Measurements from ENCODE around the gene GJB1. TPM values are rescaled to one million over a fixed set of nuclear protein-coding genes. Genes with fewer than 3 reads are reported as not detected.

Gene GJB1
- total RNA-seq, 2 experiments from 2014 or later: not detected

- intact Hi-C loops (cut with micrococcal nuclease; ENCODE audit: unreplicated experiment): loop anchor here (5.0 kb wide), 1 partner anchor 54 kb away; the partner anchor contains the start of gene ZMYM3
- DNase-seq (ENCODE audit: low spot score): peak; percentile 72
- ChIA-PET POLR2A (interaction anchor here (0.6 to 3.4 kb wide), 12 partner anchors 16 to 334 kb away, joined by 3 to 46 read pairs (median 3); partner anchors contain the start of genes NONO, SNX12, TAF1 and ZMYM3), CTCF (ENCODE audit: unreplicated experiment) (interaction anchor here (0.7 to 1.2 kb wide), 2 partner anchors 16 to 18 kb away, joined by 4 read pairs; no protein-coding TSS in a partner anchor)
- Histone ChIP-seq H3K36me3 (ENCODE audit: insufficient read depth, low read length) (no peaks in the 10 kb centered on the region), H3K4me3 (ENCODE audit: low read depth, low read length, poor library complexity, severe bottlenecking) (peak overlapping the region; percentile 93), H3K27ac (ENCODE audit: low read depth, low read length, poor library complexity, severe bottlenecking) (peak overlapping the region; percentile 80), H3K9me3 (ENCODE audit: low read length) (no peaks in the 10 kb centered on the region), H3K79me2 (ENCODE audit: insufficient read depth, low read depth, low read length) (peaks cover 24% of the 10 kb centered on the region; the same call in 1 of the 2 replicates), H4K20me1 (ENCODE audit: insufficient read depth, low read length) (no peaks in the 10 kb centered on the region), H2AFZ (ENCODE audit: low read length) (peak overlapping the region; percentile 87), H3K4me2 (ENCODE audit: low read length) (peak overlapping the region; percentile 83), H3K9me2 (ENCODE audit: insufficient read depth, low read length) (no peaks in the 10 kb centered on the region), H3K4me1 (ENCODE audit: insufficient read depth, low read length, poor library complexity, severe bottlenecking) (peaks cover 24% of the 10 kb centered on the region)
- TF ChIP-seq EZH2phosphoT487 (IDR thresholded peaks at IDR 0.05; ENCODE audit: borderline replicate concordance, low read depth, low read length) (no peak), CTCF (conservative IDR thresholded peaks at IDR 0.05; ENCODE audit: low read length) (no peak)
- no TSS peak for BruUV-seq (replicated peaks)
Observed at GRCh38 chrX:71198066-71198465, 25.0 kb upstream of the GJB1 start.

- Histone ChIP-seq H3K9me2 (ENCODE audit: insufficient read depth, low read length) (no peaks in the 10 kb centered on the region), H3K4me1 (ENCODE audit: insufficient read depth, low read length, poor library complexity, severe bottlenecking) (peaks cover 24% of the 10 kb centered on the region), H3K4me2 (ENCODE audit: low read length) (no peak overlapping the region), H4K20me1 (ENCODE audit: insufficient read depth, low read length) (no peaks in the 10 kb centered on the region), H3K27ac (ENCODE audit: low read depth, low read length, poor library complexity, severe bottlenecking) (no peak overlapping the region), H3K4me3 (ENCODE audit: low read depth, low read length, poor library complexity, severe bottlenecking) (no peak overlapping the region), H2AFZ (ENCODE audit: low read length) (peak overlapping the region; percentile 41; the same call in 1 of the 2 replicates), H3K36me3 (ENCODE audit: insufficient read depth, low read length) (no peaks in the 10 kb centered on the region), H3K9me3 (ENCODE audit: low read length) (no peaks in the 10 kb centered on the region), H3K79me2 (ENCODE audit: insufficient read depth, low read depth, low read length) (peaks cover 24% of the 10 kb centered on the region; the same call in 1 of the 2 replicates)
- ChIA-PET CTCF (ENCODE audit: unreplicated experiment) (interaction anchor here (0.7 kb wide), 1 partner anchor 16 kb away, joined by 3 read pairs; no protein-coding TSS in a partner anchor), POLR2A (interaction anchor here (0.6 to 3.4 kb wide), 3 partner anchors 17 to 81 kb away, joined by 3 to 46 read pairs (median 5); partner anchors contain the start of gene MED12)
- BruUV-seq (replicated peaks): no TSS peak
- DNase-seq (ENCODE audit: low spot score): no peak
- TF ChIP-seq CTCF (conservative IDR thresholded peaks at IDR 0.05; ENCODE audit: low read length) (no peak), EZH2phosphoT487 (IDR thresholded peaks at IDR 0.05; ENCODE audit: borderline replicate concordance, low read depth, low read length) (no peak)
- intact Hi-C loops (cut with micrococcal nuclease; ENCODE audit: unreplicated experiment): loop anchor here (5.0 kb wide), 1 partner anchor 53 kb away; the partner anchor contains the start of gene ZMYM3
Observed at GRCh38 chrX:71199252-71200008, 23.6 kb upstream of the GJB1 start.

- Histone ChIP-seq H3K4me1 (ENCODE audit: insufficient read depth, low read length, poor library complexity, severe bottlenecking) (no peaks in the 10 kb centered on the region), H4K20me1 (ENCODE audit: insufficient read depth, low read length) (no peaks in the 10 kb centered on the region), H3K9me2 (ENCODE audit: insufficient read depth, low read length) (no peaks in the 10 kb centered on the region), H3K4me2 (ENCODE audit: low read length) (no peak overlapping the region), H3K9me3 (ENCODE audit: low read length) (no peaks in the 10 kb centered on the region), H2AFZ (ENCODE audit: low read length) (no peak overlapping the region), H3K79me2 (ENCODE audit: insufficient read depth, low read depth, low read length) (no peaks in the 10 kb centered on the region), H3K4me3 (ENCODE audit: low read depth, low read length, poor library complexity, severe bottlenecking) (no peak overlapping the region), H3K27ac (ENCODE audit: low read depth, low read length, poor library complexity, severe bottlenecking) (no peak overlapping the region), H3K36me3 (ENCODE audit: insufficient read depth, low read length) (no peaks in the 10 kb centered on the region)
- ChIA-PET CTCF (ENCODE audit: unreplicated experiment) (no interaction called here), POLR2A (no interaction called here)
- DNase-seq (ENCODE audit: low spot score): no peak
- intact Hi-C loops (cut with micrococcal nuclease; ENCODE audit: unreplicated experiment): no loop called here
- TF ChIP-seq EZH2phosphoT487 (IDR thresholded peaks at IDR 0.05; ENCODE audit: borderline replicate concordance, low read depth, low read length) (no peak), CTCF (conservative IDR thresholded peaks at IDR 0.05; ENCODE audit: low read length) (no peak)
- no TSS peak for BruUV-seq (replicated peaks)
Observed at GRCh38 chrX:71210816-71211215, 12.2 kb upstream of the GJB1 start.
